DOHH2 (cell line): ENCODE results near the gene C1orf53.

Experiments
- H3F3A ChIP-seq: fragments of 200-600 bp; sonication (generic), shearing (Covaris generic); 2 replicates; pipeline ENCODE4 v1.6.0; 2016; ENCODE audit warnings: antibody characterized with exemption, mild to moderate bottlenecking; ENCODE audit not compliant: control insufficient read depth, insufficient read depth
- H3K27ac ChIP-seq: fragments of 200-600 bp; sonication (generic); 2 replicates; pipeline ENCODE4 v1.5.1; 2014; ENCODE audit warnings: low read depth, mild to moderate bottlenecking, low read length, moderate library complexity
- H3K27me3 ChIP-seq: fragments of 200-600 bp; sonication (generic); 2 replicates; pipeline ENCODE4 v1.6.1; 2014; ENCODE audit warnings: mild to moderate bottlenecking, low read length, mixed read lengths; ENCODE audit not compliant: control insufficient read depth
- H3K36me3 ChIP-seq: fragments of 200-600 bp; sonication (generic); 2 replicates; pipeline ENCODE4 v1.6.1; 2014; ENCODE audit warnings: mild to moderate bottlenecking, low read length, moderate library complexity, mixed read lengths; ENCODE audit not compliant: control insufficient read depth
- H3K4me1 ChIP-seq: fragments of 200-600 bp; sonication (generic); 2 replicates; pipeline ENCODE4 v1.6.1; 2014; ENCODE audit warnings: mild to moderate bottlenecking, low read length, mixed read lengths; ENCODE audit not compliant: control insufficient read depth
- H3K4me2 ChIP-seq: fragments of 200-600 bp; sonication (generic); 2 replicates; pipeline ENCODE4 v1.6.0; 2014; ENCODE audit warnings: mild to moderate bottlenecking, low read length, moderate library complexity
- H3K4me3 ChIP-seq: fragments of 200-600 bp; sonication (generic); 2 replicates; pipeline ENCODE4 v1.5.1; 2014; ENCODE audit warnings: mild to moderate bottlenecking, low read length, mixed read lengths
- H3K79me2 ChIP-seq: fragments of 200-600 bp; sonication (generic); 2 replicates; pipeline ENCODE4 v1.6.1; 2014; ENCODE audit warnings: mild to moderate bottlenecking, low read length, mixed read lengths; ENCODE audit not compliant: control insufficient read depth
- H3K9me2 ChIP-seq: fragments of 200-600 bp; sonication (generic); replicated peaks from 2 replicates; pipeline ENCODE4 v1.6.1; 2014; ENCODE audit warnings: mild to moderate bottlenecking, low read length, mixed read lengths; ENCODE audit not compliant: control insufficient read depth
- H3K9me3 ChIP-seq: fragments of 200-600 bp; sonication (generic); 2 replicates; pipeline ENCODE4 v1.6.1; 2014; ENCODE audit warnings: antibody characterized with exemption, low read length, mixed read lengths; ENCODE audit not compliant: control insufficient read depth, insufficient read depth
- H4K20me1 ChIP-seq: fragments of 200-600 bp; sonication (generic); 2 replicates; pipeline ENCODE4 v1.6.0; 2014; ENCODE audit warnings: low read depth, mild to moderate bottlenecking, antibody characterized with exemption, low read length, moderate library complexity; ENCODE audit not compliant: control insufficient read depth, insufficient read depth
- CTCF ChIP-seq: fragments of 200-600 bp; sonication (generic); IDR thresholded peaks from one replicate; pipeline ENCODE4 v1.5.1; 2014; ENCODE audit warnings: antibody characterized with exemption, mild to moderate bottlenecking, low read depth, low read length; ENCODE audit not compliant: poor library complexity, severe bottlenecking
- EZH2phosphoT487 ChIP-seq: fragments of 200-600 bp; sonication (generic); IDR thresholded peaks from 2 replicates; pipeline ENCODE4 v1.6.1; 2017; ENCODE audit warnings: borderline replicate concordance, mild to moderate bottlenecking, antibody characterized with exemption, low read length, moderate library complexity, mixed read lengths

The C1orf53 gene

GRCh38 chr1:197884173-197884572, 18.3 kb upstream of the C1orf53 start:
- H4K20me1 ChIP-seq = no peaks in the 10 kb centered on the region
- no peaks in the 10 kb centered on the region for H3K36me3 ChIP-seq
- no peaks in the 10 kb centered on the region for H3K9me3 ChIP-seq
- no peak overlapping the region for H3K4me2 ChIP-seq
- H3F3A ChIP-seq = no peaks in the 10 kb centered on the region
- no peaks in the 10 kb centered on the region for H3K79me2 ChIP-seq
- H3K9me2 ChIP-seq = no peaks in the 10 kb centered on the region
- no peaks in the 10 kb centered on the region for H3K4me1 ChIP-seq
- no peaks in the 10 kb centered on the region for H3K27me3 ChIP-seq
- no peak overlapping the region for H3K4me3 ChIP-seq
- TF ChIP-seq CTCF (no peak), EZH2phosphoT487 (no peak)
- H3K27ac ChIP-seq = no peak overlapping the region

- no peaks in the 10 kb centered on the region for H3K9me2 ChIP-seq
- H3K4me2 ChIP-seq = no peak overlapping the region
- H3K79me2 ChIP-seq = no peaks in the 10 kb centered on the region
- H3K27me3 ChIP-seq = no peaks in the 10 kb centered on the region
- no peak overlapping the region for H3K27ac ChIP-seq
- no peaks in the 10 kb centered on the region for H4K20me1 ChIP-seq
- no peaks in the 10 kb centered on the region for H3K9me3 ChIP-seq
- TF ChIP-seq CTCF (no peak), EZH2phosphoT487 (no peak)
- H3K4me1 ChIP-seq = no peaks in the 10 kb centered on the region
- H3K4me3 ChIP-seq = no peak overlapping the region
- H3K36me3 ChIP-seq = no peaks in the 10 kb centered on the region
- H3F3A ChIP-seq = no peaks in the 10 kb centered on the region
Observed at GRCh38 chr1:197890936-197891335, 11.5 kb upstream of the C1orf53 start.

- TF ChIP-seq EZH2phosphoT487 (no peak), CTCF (no peak)
- no peaks in the 10 kb centered on the region for H3F3A ChIP-seq
- no peaks in the 10 kb centered on the region for H3K36me3 ChIP-seq
- H3K79me2 ChIP-seq = no peaks in the 10 kb centered on the region
- H3K4me1 ChIP-seq = no peaks in the 10 kb centered on the region
- no peaks in the 10 kb centered on the region for H3K9me3 ChIP-seq
- no peak overlapping the region for H3K27ac ChIP-seq
- no peaks in the 10 kb centered on the region for H3K9me2 ChIP-seq
- no peaks in the 10 kb centered on the region for H4K20me1 ChIP-seq
- H3K27me3 ChIP-seq = no peaks in the 10 kb centered on the region
- no peak overlapping the region for H3K4me2 ChIP-seq
- no peak overlapping the region for H3K4me3 ChIP-seq
Observed at GRCh38 chr1:197892684-197893083, 9.7 kb upstream of the C1orf53 start.

- Histone ChIP-seq H3K27ac (no peak overlapping the region), H3K79me2 (no peaks in the 10 kb centered on the region), H3K4me2 (no peak overlapping the region), H4K20me1 (no peaks in the 10 kb centered on the region), H3K27me3 (no peaks in the 10 kb centered on the region), H3K4me3 (no peak overlapping the region), H3K36me3 (no peaks in the 10 kb centered on the region), H3K4me1 (peaks cover 12% of the 10 kb centered on the region), H3F3A (no peaks in the 10 kb centered on the region), H3K9me2 (no peaks in the 10 kb centered on the region), H3K9me3 (no peaks in the 10 kb centered on the region)
- TF ChIP-seq CTCF (no peak), EZH2phosphoT487 (no peak)
Observed at GRCh38 chr1:197896301-197896700, 6.1 kb upstream of the C1orf53 start.
